SK-N-SH treated with all-trans-retinoic acid at 6 μM for 48 hours (cell line): ENCODE measurements around the gene DCDC2C.

Experiments used
- ATAC-seq: fragments of 200-7000 bp; cut with Tn5 transposase; 3 replicates; pipeline ENCODE4 v1.9.1; 2020; ENCODE audit warnings: mild to moderate bottlenecking, moderate library complexity
- ARNTL ChIP-seq: fragments of 450-650 bp; formaldehyde crosslinking; IDR thresholded peaks from 2 replicates; pipeline ENCODE4 v1.5.0; 2020; ENCODE audit warnings: low read depth, mild to moderate bottlenecking, moderate library complexity, borderline replicate concordance
- BACH2 ChIP-seq: fragments of 250-450 bp; sonication (Bioruptor Pico); IDR thresholded peaks from 2 replicates; pipeline ENCODE4 v1.9.0; 2021; ENCODE audit warnings: mild to moderate bottlenecking, borderline replicate concordance
- CSRNP3 ChIP-seq: fragments of 250-450 bp; sonication (Bioruptor Pico); IDR thresholded peaks from 2 replicates; pipeline ENCODE4 v1.5.1; 2021; ENCODE audit warnings: mild to moderate bottlenecking, moderate library complexity
- ESRRG ChIP-seq: fragments of 250-450 bp; sonication (Bioruptor Pico); IDR thresholded peaks from 2 replicates; pipeline ENCODE4 v1.6.1; 2021; ENCODE audit warnings: mild to moderate bottlenecking
- GLIS3 ChIP-seq: fragments of 250-450 bp; sonication (Bioruptor Pico); IDR thresholded peaks from 2 replicates; pipeline ENCODE4 v1.5.0; 2020; ENCODE audit warnings: mild to moderate bottlenecking, moderate library complexity
- ISL1 ChIP-seq: fragments of 250-450 bp; sonication (Bioruptor Pico); IDR thresholded peaks from 2 replicates; pipeline ENCODE4 v2.1.2; 2022; ENCODE audit warnings: mild to moderate bottlenecking, moderate library complexity
- OSR1 ChIP-seq: fragments of 250-450 bp; sonication (Bioruptor Pico); IDR thresholded peaks from 2 replicates; pipeline ENCODE4 v1.8.0; 2022; ENCODE audit warnings: moderate library complexity, mild to moderate bottlenecking, inconsistent platforms
- PATZ1 ChIP-seq: fragments of 250-450 bp; sonication (Bioruptor Pico); IDR thresholded peaks from 2 replicates; pipeline ENCODE4 v1.8.0; 2020; ENCODE audit warnings: mild to moderate bottlenecking, moderate library complexity, borderline replicate concordance
- POU6F1 ChIP-seq: fragments of 250-450 bp; sonication (Bioruptor Pico); IDR thresholded peaks from 2 replicates; pipeline ENCODE4 v1.8.0; 2021; ENCODE audit warnings: low read depth, mild to moderate bottlenecking, moderate library complexity, borderline replicate concordance
- PPARA ChIP-seq: fragments of 250-450 bp; sonication (Bioruptor Pico); IDR thresholded peaks from 2 replicates; pipeline ENCODE4 v1.5.0; 2020; ENCODE audit warnings: mild to moderate bottlenecking, borderline replicate concordance
- RARB ChIP-seq: fragments of 250-450 bp; sonication (Bioruptor Pico); IDR thresholded peaks from 2 replicates; pipeline ENCODE4 v1.8.0; 2021; ENCODE audit warnings: mild to moderate bottlenecking, moderate library complexity
- SNAI2 ChIP-seq: fragments of 250-450 bp; sonication (Bioruptor Pico); IDR thresholded peaks from 2 replicates; pipeline ENCODE4 v1.5.0; 2020; ENCODE audit warnings: mild to moderate bottlenecking, moderate library complexity
- TCF4 ChIP-seq: fragments of 250-450 bp; sonication (Bioruptor Pico); IDR thresholded peaks from 2 replicates; pipeline ENCODE4 v1.8.0; 2021; ENCODE audit warnings: mild to moderate bottlenecking, moderate library complexity, borderline replicate concordance
- TOX ChIP-seq: fragments of 250-450 bp; sonication (Bioruptor Pico); IDR thresholded peaks from 2 replicates; pipeline ENCODE4 v1.8.0; 2021; ENCODE audit warnings: mild to moderate bottlenecking, moderate library complexity, borderline replicate concordance
- TSHZ2 ChIP-seq: fragments of 250-450 bp; sonication (Bioruptor Pico); IDR thresholded peaks from 2 replicates; pipeline ENCODE4 v1.5.0; 2020; ENCODE audit warnings: mild to moderate bottlenecking, moderate library complexity
- ZC3H10 ChIP-seq: fragments of 250-450 bp; sonication (Bioruptor Pico); IDR thresholded peaks from 2 replicates; pipeline ENCODE4 v1.5.1; 2021; ENCODE audit warnings: mild to moderate bottlenecking, moderate library complexity
- ZFP30 ChIP-seq: fragments of 450-650 bp; formaldehyde crosslinking; IDR thresholded peaks from 2 replicates; pipeline ENCODE4 v1.5.0; 2022; ENCODE audit warnings: mild to moderate bottlenecking, moderate library complexity
- ZNF565 ChIP-seq: fragments of 450-650 bp; formaldehyde crosslinking; conservative IDR thresholded peaks from 2 replicates; pipeline ENCODE4 v1.5.0; 2020; ENCODE audit warnings: low read depth, mild to moderate bottlenecking, moderate library complexity
- ZNF70 ChIP-seq: fragments of 450-650 bp; formaldehyde crosslinking; IDR thresholded peaks from 2 replicates; pipeline ENCODE4 v1.5.0; 2020; ENCODE audit warnings: mild to moderate bottlenecking, moderate library complexity
- ZNF8 ChIP-seq: fragments of 450-650 bp; formaldehyde crosslinking; IDR thresholded peaks from 2 replicates; pipeline ENCODE4 v1.5.0; 2020; ENCODE audit warnings: mild to moderate bottlenecking, moderate library complexity

DCDC2C gene

GRCh38 chr2:3745920-3746319 lies 42.5 kb downstream of the DCDC2C start:
- no peak for ATAC-seq
- no peak for TF ChIP-seq PPARA (CRISPR knock-in tag)
- no peak for TF ChIP-seq ZNF8 (CRISPR knock-in tag)
- TF ChIP-seq TOX (CRISPR knock-in tag), result no peak
- no peak for TF ChIP-seq ARNTL
- no peak for TF ChIP-seq RARB (CRISPR knock-in tag)
- no peak for TF ChIP-seq TCF4
- no peak for TF ChIP-seq SNAI2
- no peak for TF ChIP-seq ESRRG
- TF ChIP-seq ZFP30 (CRISPR knock-in tag), result no peak
- no peak for TF ChIP-seq CSRNP3
- TF ChIP-seq PATZ1 (CRISPR knock-in tag), result no peak
- no peak for TF ChIP-seq TSHZ2 (CRISPR knock-in tag)
- no peak for TF ChIP-seq ZNF565 (CRISPR knock-in tag)
- no peak for TF ChIP-seq POU6F1

GRCh38 chr2:3747032-3747654 lies 43.8 kb downstream of the DCDC2C start:
- TF ChIP-seq TOX (CRISPR knock-in tag) (no peak), ZFP30 (CRISPR knock-in tag) (no peak), GLIS3 (CRISPR knock-in tag) (no peak), BACH2 (CRISPR knock-in tag) (no peak), ZNF565 (CRISPR knock-in tag) (no peak), POU6F1 (no peak), PATZ1 (CRISPR knock-in tag) (no peak), ZC3H10 (CRISPR knock-in tag) (no peak), TSHZ2 (CRISPR knock-in tag) (no peak), ESRRG (no peak), ISL1 (CRISPR knock-in tag) (no peak), TCF4 (no peak), PPARA (CRISPR knock-in tag) (no peak), OSR1 (no peak), ZNF70 (CRISPR knock-in tag) (no peak), SNAI2 (no peak)
- no peak for ATAC-seq
